HG03378 (cell line): Measurements from ENCODE around the gene KNCN.

Source experiments
- ATAC-seq: cut with Tn5 transposase; IDR thresholded peaks from one replicate; pipeline ENCODE4 v1.9.1; 2021; ENCODE audit warnings: mild to moderate bottlenecking, moderate library complexity; ENCODE audit not compliant: unreplicated experiment

KNCN gene

DNA sequence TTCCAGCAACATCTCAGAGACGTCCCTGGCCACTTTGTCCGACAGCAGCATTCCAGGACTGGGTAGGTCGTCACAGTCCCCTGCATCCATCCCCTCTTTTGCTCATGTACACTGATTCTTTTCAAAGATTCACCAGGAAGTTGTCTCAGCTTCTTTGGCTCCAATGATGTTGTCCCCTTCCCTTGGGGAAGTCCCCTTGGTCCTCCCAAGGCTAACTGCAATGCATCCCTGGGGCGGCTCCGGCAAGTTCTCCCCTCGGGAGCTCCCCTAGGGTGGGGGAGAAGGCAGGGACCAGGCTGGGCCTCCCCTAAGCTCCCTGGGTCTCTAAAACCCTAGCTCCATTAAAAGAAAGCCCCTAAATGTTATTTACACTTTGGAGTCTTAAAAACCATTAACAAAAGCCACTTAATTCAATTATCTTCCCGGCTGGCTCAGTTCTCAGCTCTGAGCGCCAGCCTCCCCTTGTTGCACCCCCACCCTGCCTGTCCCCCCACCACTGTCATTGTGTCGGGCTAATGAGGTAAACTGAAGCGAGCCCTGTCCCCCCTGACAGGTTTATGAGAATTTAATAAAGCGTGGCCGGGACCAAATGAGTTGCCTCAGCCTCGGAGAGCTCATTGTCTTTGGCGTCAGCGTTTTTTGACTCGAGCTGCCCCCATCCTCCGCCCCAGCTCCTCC, 25.3 kb downstream of the KNCN start:
- ATAC-seq, result no peak

GRCh38 chr1:46525253-46525983, 26.0 kb downstream of the KNCN start:
- no peak for ATAC-seq

DNA sequence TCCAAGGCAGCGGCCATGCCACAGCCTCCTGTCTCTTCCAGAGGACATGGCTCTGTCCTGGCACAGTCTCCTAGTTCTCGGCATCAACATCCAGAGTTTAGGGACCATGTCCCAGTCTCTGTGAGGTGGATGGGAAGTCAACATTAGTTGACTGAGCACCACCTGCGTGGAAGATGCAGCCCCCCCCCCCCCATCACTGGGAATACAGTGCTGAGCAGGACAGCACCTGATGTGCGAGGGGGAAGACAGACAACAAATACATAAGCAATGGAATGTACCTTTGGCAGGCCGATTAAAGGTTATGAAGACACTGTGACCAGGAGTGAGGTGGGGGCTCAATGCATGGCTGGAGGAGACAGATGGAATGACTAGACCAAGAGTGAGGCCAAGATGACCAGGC, 26.6 kb downstream of the KNCN start:
- ATAC-seq, result no peak

- ATAC-seq, result no peak
Observed at GRCh38 chr1:46523496-46524353, 27.7 kb downstream of the KNCN start.

DNA sequence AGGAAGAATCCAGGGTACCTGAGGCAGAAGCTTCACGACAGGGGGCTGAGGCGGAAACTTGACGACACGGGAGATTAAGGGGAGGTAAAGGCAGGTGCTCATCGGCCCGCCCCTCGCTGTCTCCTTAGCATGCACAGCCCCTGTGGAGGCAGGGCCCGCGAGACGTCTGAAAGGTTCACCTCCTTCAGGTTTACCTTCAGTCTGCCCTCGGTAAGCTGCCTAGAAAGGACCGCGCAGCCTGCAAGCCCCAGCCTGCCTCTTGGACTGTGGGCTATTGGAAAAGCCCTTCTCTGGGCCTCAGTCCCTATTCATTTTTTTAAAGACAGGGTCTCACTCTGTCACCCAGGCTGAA, 28.5 kb downstream of the KNCN start:
- ATAC-seq, result no peak

DNA sequence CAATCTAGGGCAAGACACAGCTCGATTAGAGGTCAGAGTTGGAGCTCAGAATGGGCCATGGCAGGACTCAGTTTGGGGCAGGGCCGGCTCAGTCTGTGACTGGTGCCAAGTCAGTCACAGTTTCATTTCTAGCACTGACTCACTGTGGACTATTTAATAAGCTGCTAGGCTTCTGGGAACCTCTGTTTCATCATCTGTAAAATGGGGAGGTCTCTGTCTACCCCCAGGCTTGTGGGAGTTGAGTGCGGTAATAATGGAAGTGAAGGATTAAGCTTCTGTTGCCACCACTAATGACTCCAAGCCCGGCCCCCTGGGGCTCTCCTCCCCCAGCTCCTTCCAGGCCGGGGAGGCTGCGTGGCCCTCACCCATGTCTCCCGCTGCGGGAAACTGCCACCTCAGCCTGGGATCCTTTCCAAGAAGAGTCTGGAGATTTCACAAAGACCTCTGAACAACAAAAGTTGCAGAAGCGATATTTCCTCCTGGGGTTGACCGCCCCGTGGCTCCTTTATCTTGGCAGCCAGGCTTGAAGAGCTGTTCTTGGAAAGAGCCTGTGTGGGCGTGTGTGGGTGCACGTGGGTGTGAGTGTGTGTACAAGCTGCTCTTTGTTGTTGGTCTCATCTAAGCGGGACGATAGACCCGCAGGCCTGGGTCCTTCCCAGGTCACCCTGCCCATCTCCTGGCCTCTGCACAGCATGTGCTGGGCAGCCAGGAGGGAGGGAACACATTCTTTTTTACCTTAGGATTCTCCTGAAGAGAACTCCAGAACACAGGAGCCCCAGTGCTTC, 29.1 kb downstream of the KNCN start:
- ATAC-seq, result no peak

GRCh38 chr1:46521414-46521813, 30.0 kb downstream of the KNCN start:
- no peak for ATAC-seq

GRCh38 chr1:46520063-46520911, 31.2 kb downstream of the KNCN start:
- ATAC-seq, result no peak

DNA sequence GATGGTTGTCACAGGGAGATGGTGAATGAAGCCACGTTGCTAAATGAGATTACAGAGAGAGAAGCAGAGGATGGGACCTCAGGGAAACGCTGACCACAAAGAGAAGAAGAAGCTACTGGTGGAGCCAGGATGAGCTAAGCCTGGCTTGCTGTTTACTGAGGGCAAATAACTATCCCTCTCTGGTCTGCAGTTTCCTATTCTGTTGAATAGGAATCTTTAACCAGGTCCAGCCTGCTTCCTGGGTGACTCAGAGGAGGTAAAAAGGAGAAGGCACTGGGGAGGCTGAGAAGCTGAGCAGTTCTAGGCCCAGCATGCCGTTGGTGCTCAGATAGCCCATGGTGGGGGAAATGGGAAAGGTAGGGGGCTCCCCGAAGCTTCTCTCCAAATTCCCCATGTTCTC, 32.2 kb downstream of the KNCN start:
- ATAC-seq, result no peak

GRCh38 chr1:46517932-46518498, 33.4 kb downstream of the KNCN start:
- ATAC-seq, result no peak

DNA sequence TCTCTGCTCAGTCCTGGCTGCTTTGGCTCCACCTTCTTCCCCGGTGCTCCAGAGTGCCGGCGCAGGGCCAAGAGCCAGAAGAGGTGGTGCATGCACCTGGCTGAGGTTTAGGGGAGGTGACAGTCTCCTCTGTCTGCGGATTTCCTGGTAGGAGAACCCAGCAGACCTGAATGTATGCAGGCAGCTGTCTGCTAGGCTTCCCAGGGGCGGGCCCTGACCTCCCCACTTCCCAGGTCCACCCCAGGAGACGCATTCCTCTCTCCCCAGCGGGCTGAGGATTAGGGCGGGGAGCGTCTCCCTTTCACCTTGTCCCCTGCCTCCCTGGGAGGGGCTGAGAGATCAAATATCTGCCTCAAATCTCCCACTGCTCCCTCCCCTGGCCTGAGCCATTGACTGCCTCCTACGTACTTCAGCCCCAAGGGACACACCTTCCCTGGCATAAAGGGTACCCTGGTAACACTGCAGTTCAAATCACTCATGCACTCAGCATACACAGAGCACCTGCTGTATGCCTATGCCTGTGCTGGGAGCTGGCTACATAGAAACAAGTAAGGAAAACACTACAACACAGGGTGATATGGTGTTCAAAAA, 34.3 kb downstream of the KNCN start:
- no peak for ATAC-seq

- ATAC-seq, result no peak
Observed at GRCh38 chr1:46516200-46516950, 35.1 kb downstream of the KNCN start.

- ATAC-seq, result no peak
Observed at GRCh38 chr1:46515576-46515975, 35.9 kb downstream of the KNCN start.

DNA sequence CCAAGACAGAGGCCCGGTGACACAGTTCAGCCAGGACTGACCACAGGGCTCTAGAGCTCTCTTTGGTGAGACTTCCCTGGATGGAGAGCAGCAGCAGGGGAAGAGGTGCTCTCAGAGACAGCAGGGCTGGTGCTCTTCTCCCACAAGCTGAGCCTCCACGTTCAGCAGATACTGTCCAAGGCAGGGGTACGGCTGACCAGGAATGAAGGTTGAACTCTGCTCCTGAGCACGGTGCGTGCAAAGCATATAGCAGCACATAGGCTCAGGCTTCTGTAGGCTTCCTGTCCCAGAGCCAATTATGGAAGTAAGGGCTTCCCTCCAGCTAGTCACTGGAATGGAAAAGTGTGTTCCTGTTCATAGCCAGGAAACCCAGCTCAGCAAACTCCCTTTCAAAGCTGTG, 37.9 kb downstream of the KNCN start:
- no peak for ATAC-seq

- ATAC-seq, result no peak
Observed at GRCh38 chr1:46512792-46513190, 38.7 kb downstream of the KNCN start.

DNA sequence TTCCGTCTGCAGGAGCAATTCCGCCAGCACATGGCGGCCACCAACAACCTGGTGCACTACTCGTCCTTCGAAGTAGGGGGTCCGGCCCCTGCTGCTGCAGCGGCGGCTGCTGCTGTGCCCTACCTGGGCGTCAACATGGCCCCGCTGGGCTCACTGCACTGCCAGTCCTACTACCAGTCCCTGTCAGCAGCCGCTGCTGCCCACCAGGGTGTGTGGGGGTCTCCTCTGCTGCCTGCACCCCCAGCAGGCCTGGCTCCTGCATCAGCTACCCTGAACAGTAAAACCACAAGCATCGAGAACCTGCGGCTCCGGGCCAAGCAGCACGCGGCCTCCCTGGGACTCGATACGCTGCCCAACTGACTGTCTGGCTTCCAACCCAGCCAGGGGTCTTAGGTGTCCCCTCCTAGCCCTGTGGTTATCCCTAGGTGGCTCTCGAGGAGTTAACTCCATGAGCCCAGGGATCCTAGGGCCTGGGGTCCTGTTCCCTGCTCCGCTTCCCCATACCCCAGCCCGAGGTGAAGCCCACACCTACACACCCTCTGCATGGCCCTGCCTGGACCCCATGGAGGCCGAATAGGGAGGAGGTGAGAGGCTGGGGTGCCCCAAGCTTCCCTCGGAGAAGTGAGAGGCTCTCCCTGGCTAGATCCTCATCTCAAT, 39.2 kb downstream of the KNCN start:
- no peak for ATAC-seq

DNA sequence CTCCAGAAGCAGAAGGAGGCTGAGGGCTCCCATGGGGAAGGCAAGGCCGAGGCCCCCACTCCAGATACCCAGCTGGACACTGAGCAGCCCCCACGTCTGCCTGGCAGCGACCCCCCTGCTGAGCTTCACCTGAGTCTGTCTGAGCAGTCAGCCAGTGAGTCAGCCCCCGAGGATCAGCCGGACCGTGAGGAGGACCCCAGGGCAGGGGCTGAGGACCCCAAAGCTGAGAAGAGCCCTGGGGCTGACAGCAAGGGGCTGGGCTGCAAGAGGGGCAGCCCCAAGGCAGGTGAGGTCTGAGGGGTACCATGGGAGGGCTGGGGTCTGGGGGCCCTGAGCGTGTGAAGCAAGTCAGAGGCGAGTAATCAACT, 40.5 kb downstream of the KNCN start:
- no peak for ATAC-seq

DNA sequence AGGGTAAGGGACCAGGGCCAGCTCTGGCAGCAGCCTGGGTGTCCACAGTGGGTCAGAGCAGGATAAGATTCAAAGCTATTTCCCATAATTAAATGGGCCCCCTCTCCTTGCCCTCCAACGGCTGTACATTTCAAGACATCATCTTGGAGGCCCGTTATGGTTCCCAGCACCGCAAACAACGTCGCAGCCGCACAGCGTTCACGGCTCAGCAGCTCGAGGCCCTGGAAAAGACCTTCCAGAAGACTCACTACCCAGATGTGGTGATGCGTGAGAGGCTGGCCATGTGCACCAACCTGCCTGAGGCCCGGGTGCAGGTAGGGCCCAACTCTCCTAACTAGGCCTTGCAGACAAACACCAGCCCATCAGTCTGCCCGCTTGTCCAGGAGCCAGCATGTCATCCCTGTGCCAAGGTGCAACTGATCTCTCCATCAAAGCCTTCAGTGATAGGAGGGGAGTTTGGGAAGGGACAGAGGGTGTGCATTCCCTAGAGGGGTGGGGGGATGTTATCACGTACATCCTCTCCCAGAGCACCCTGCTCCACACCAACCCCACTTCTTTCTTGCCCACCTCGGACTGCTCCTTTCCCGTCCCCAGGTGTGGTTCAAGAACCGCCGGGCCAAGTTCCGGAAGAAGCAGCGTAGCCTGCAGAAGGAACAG, 41.0 kb downstream of the KNCN start:
- no peak for ATAC-seq
